Motor neuron (in vitro differentiated cells): ENCODE measurements around the gene GALC. TPM values are rescaled to one million over a fixed set of nuclear protein-coding genes. Genes with fewer than 3 reads are reported as not detected.

Source experiments
- ATAC-seq, 8 experiments: fragments of 200-7000 bp; cut with Tn5 transposase; replicated peaks in 6 of 8; 2 replicates each; pipeline ENCODE4 v1.8.0; 2021; ENCODE audit warnings: mild to moderate bottlenecking in 8 of 8, moderate library complexity in 8 of 8
- H3K27ac ChIP-seq, 2 donors: fragments of 250-450 bp; sonication (Bioruptor Pico); 2 replicates each; pipeline ENCODE4 v1.9.0; 2021; ENCODE audit warnings: antibody characterized with exemption in 2 of 2, mild to moderate bottlenecking in 2 of 2, moderate library complexity in 1 of 2
- H3K4me1 ChIP-seq, 2 donors: fragments of 250-450 bp; sonication (Bioruptor Pico); replicated peaks in 1 of 2; 2 replicates each; pipeline ENCODE4 v1.6.1; 2021; ENCODE audit warnings: antibody characterized with exemption in 2 of 2, mild to moderate bottlenecking in 2 of 2, moderate library complexity in 1 of 2
- H3K4me3 ChIP-seq, 5 donors: fragments of 250-450 bp; sonication (Bioruptor Pico); 2 replicates each; pipeline ENCODE4 v1.9.0; 2021; ENCODE audit warnings: antibody characterized with exemption in 5 of 5, mild to moderate bottlenecking in 5 of 5, moderate library complexity in 4 of 5
- WGBS, 10 experiments: fragments of 450-650 bp; shearing (Covaris generic); methylation state at CpG; one replicate each; pipeline ENCODE4 v1.0.0; 2022; 5-methylcytosine and 5-hydroxymethylcytosine counted together
- in situ Hi-C, 9 experiments: fragments of 400-800 bp; cut with MboI; loops; one replicate each; pipeline ENCODE4 v1.15.0; 2021; ENCODE audit warnings: low sequenced_read_pairs in 9 of 9, low pct_unique_long_range_greater_than_20kb in 2 of 9; ENCODE audit not compliant: unreplicated experiment in 9 of 9
- total RNA-seq, 8 experiments: library from RNA; unstranded; fragments of 300-600 nt; gene quantifications; 2 replicates each; pipeline versions ENCODE4 v1.2.3 to v1.2.4, GENCODE V29; 2022

Gene GALC
- total RNA-seq, 8 experiments from 2014 or later: 6.6 to 42.3 (median 11.6) TPM

- Histone ChIP-seq H3K27ac (no peak overlapping the region), H3K4me1 (no peaks in the 10 kb centered on the region), H3K4me3 (no peak overlapping the region)
- ATAC-seq: no peak
- WGBS, 10 experiments: 33 to 100% (median 78%) methylated on average over 1 to 3 of the region's 3 CpGs; no CpG with 5 or more reads in 2 of the 10 experiments
- in situ Hi-C loops: loop anchor here in 1 of 9 experiments (25.0 kb wide), 2 partner anchors 339 to 539 kb away; partner anchors contain the start of genes PTPN21 and ZC3H14
Measured at GRCh38 chr14:88023658-88024187, 30.7 kb upstream of the GALC start.

- H3K4me3 ChIP-seq: no peak overlapping the region
- no peak overlapping the region for H3K27ac ChIP-seq
- in situ Hi-C loops: loop anchor here in 2 of 9 experiments (10.0 to 25.0 kb wide), 3 partner anchors 147 to 545 kb away; partner anchors contain the start of genes PTPN21 (in 1 of the 2) and ZC3H14 (in 1 of the 2)
- WGBS, 10 experiments: 34 to 90% (median 48%) methylated on average over 1 to 2 of the region's 2 CpGs; no CpG with 5 or more reads in 1 of the 10 experiments
- no peak for ATAC-seq
- H3K4me1 ChIP-seq: no peaks in the 10 kb centered on the region
Measured at GRCh38 chr14:88017535-88017934, 24.6 kb upstream of the GALC start.

GRCh38 chr14:88016768-88017167, 23.8 kb upstream of the GALC start:
- Histone ChIP-seq H3K4me3 (no peak overlapping the region), H3K4me1 (no peaks in the 10 kb centered on the region), H3K27ac (no peak overlapping the region)
- no peak for ATAC-seq
- in situ Hi-C loops: loop anchor here in 2 of 9 experiments (10.0 to 25.0 kb wide), 3 partner anchors 148 to 546 kb away; partner anchors contain the start of genes PTPN21 (in 1 of the 2) and ZC3H14 (in 1 of the 2)
- 64 to 100% (median 88%) methylated on average over 1 to 2 of the region's 2 CpGs; no CpG with 5 or more reads in 4 of the 10 experiments for WGBS, 10 experiments

GRCh38 chr14:88013750-88014349, 20.9 kb upstream of the GALC start:
- Histone ChIP-seq H3K27ac (no peak overlapping the region), H3K4me1 (no peaks in the 10 kb centered on the region), H3K4me3 (no peak overlapping the region)
- peak; percentile 73 to 99 (median 88) for ATAC-seq
- 0 to 20% (median 0%) methylated on average over 1 to 7 of the region's 7 CpGs; no CpG with 5 or more reads in 2 of the 10 experiments for WGBS, 10 experiments
- in situ Hi-C loops: loop anchor here in 2 of 9 experiments (10.0 to 25.0 kb wide), 3 partner anchors 151 to 548 kb away; partner anchors contain the start of genes PTPN21 (in 1 of the 2) and ZC3H14 (in 1 of the 2)

- in situ Hi-C loops: loop anchor here in 2 of 9 experiments (10.0 to 25.0 kb wide), 3 partner anchors 152 to 550 kb away; partner anchors contain the start of genes PTPN21 (in 1 of the 2) and ZC3H14 (in 1 of the 2)
- Histone ChIP-seq H3K4me1 (no peaks in the 10 kb centered on the region), H3K4me3 (no peak overlapping the region), H3K27ac (no peak overlapping the region)
- no peak for ATAC-seq
- WGBS, 10 experiments: 45 to 100% (median 78%) methylated on average over 2 to 5 of the region's 5 CpGs
Measured at GRCh38 chr14:88012495-88012894, 19.5 kb upstream of the GALC start.

GRCh38 chr14:88010331-88010730, 17.3 kb upstream of the GALC start:
- WGBS, 10 experiments: 14 to 100% (median 77%) methylated on average over 1 to 2 of the region's 2 CpGs; no CpG with 5 or more reads in 2 of the 10 experiments
- Histone ChIP-seq H3K4me3 (no peak overlapping the region), H3K27ac (no peak overlapping the region), H3K4me1 (no peaks in the 10 kb centered on the region)
- no peak for ATAC-seq
- in situ Hi-C loops: loop anchor here in 2 of 9 experiments (10.0 to 25.0 kb wide), 3 partner anchors 154 to 552 kb away; partner anchors contain the start of genes PTPN21 (in 1 of the 2) and ZC3H14 (in 1 of the 2)

GRCh38 chr14:88009486-88009885, 16.5 kb upstream of the GALC start:
- ATAC-seq: no peak
- in situ Hi-C loops: loop anchor here in 1 of 9 experiments (25.0 kb wide), 2 partner anchors 353 to 553 kb away; partner anchors contain the start of genes PTPN21 and ZC3H14
- Histone ChIP-seq H3K4me1 (no peaks in the 10 kb centered on the region), H3K27ac (no peak overlapping the region), H3K4me3 (no peak overlapping the region)
- WGBS, 10 experiments: 60 to 100% (median 100%) methylated on average over 1 of the region's 1 CpG; no CpG with 5 or more reads in 1 of the 10 experiments

- Histone ChIP-seq H3K4me1 (no peaks in the 10 kb centered on the region), H3K27ac (no peak overlapping the region), H3K4me3 (no peak overlapping the region)
- in situ Hi-C loops: loop anchor here in 1 of 9 experiments (25.0 kb wide), 2 partner anchors 354 to 554 kb away; partner anchors contain the start of genes PTPN21 and ZC3H14
- WGBS, 10 experiments: 30 to 100% (median 88%) methylated on average over 2 of the region's 2 CpGs; no CpG with 5 or more reads in 3 of the 10 experiments
- peak in 4 of 8 experiments; percentile 13 to 89 (median 68) for ATAC-seq
Measured at GRCh38 chr14:88008039-88008742, 15.2 kb upstream of the GALC start.

- 30 to 93% (median 78%) methylated on average over 1 of the region's 1 CpG; no CpG with 5 or more reads in 1 of the 10 experiments for WGBS, 10 experiments
- no peak for ATAC-seq
- in situ Hi-C loops: loop anchor here in 1 of 9 experiments (25.0 kb wide), 2 partner anchors 355 to 555 kb away; partner anchors contain the start of genes PTPN21 and ZC3H14
Measured at GRCh38 chr14:88007608-88008007, 14.6 kb upstream of the GALC start.

GRCh38 chr14:88005978-88006851, 13.2 kb upstream of the GALC start:
- 73 to 100% (median 88%) methylated on average over 1 to 11 of the region's 13 CpGs; no CpG with 5 or more reads in 1 of the 10 experiments for WGBS, 10 experiments
- H3K27ac ChIP-seq: no peak overlapping the region
- no peaks in the 10 kb centered on the region for H3K4me1 ChIP-seq
- no peak overlapping the region for H3K4me3 ChIP-seq
- in situ Hi-C loops: loop anchor here in 1 of 9 experiments (25.0 kb wide), 2 partner anchors 356 to 556 kb away; partner anchors contain the start of genes PTPN21 and ZC3H14
- no peak for ATAC-seq

More at GRCh38 chr14:88007608-88008007, 14.6 kb upstream of the GALC start:
- Histone ChIP-seq H3K4me3 (no peak overlapping the region), H3K27ac (no peak overlapping the region), H3K4me1 (no peaks in the 10 kb centered on the region)

GRCh38 chr14:88005050-88005481, 12.1 kb upstream of the GALC start, which contains the start of gene GPR65:
TSS of gene GPR65 (plus strand) at chr14:88005135. CDS start at chr14:88010848, 5,713 bp downstream.
- WGBS, 10 experiments: 0 to 100% (median 88%) methylated on average over 1 to 3 of the region's 3 CpGs
- in situ Hi-C loops: loop anchor here in 1 of 9 experiments (25.0 kb wide), 2 partner anchors 357 to 557 kb away; partner anchors contain the start of genes PTPN21 and ZC3H14
- H3K27ac ChIP-seq: no peak within 1 kb of the TSS
- no peak within 1 kb of the TSS for H3K4me3 ChIP-seq
- peak in 1 of 8 experiments; percentile 22 for ATAC-seq
- H3K4me1 ChIP-seq: no peaks in the 10 kb centered on the region
